Stimulated activated naive CD4-positive, alpha-beta T cell (primary cell): ENCODE measurements around the gene ABHD18.
A peak's percentile ranks its signal among the peaks of the same experiment; 100 is the strongest.
"Not testable (repeated sequence)": the region's sequence is repeated elsewhere in the genome, so short reads cannot be mapped to it uniquely, and the experiment has no call there.

Source experiments
- DNase-seq, 6 experiments: peaks; one replicate each; lab custom pipeline; 2025; lab: John Stamatoyannopoulos, UW

ABHD18 gene

GRCh38 chr4:127993151-127993550, 27.9 kb downstream of the ABHD18 start:
- DNase-seq, result no peak

GRCh38 chr4:127995776-127996175, 30.6 kb downstream of the ABHD18 start:
- DNase-seq, result no peak

- not testable (repeated sequence) for DNase-seq
Measured at GRCh38 chr4:127996521-127996920, 31.3 kb downstream of the ABHD18 start.

GRCh38 chr4:127997534-127998388, 32.6 kb downstream of the ABHD18 start:
- DNase-seq, result no peak

GRCh38 chr4:128006592-128006991, 41.4 kb downstream of the ABHD18 start:
- DNase-seq, result no peak

GRCh38 chr4:128009428-128009827, 44.2 kb downstream of the ABHD18 start:
- no peak for DNase-seq

GRCh38 chr4:128025319-128025718, 60.1 kb downstream of the ABHD18 start:
- DNase-seq, result no peak

- DNase-seq, result no peak
Measured at GRCh38 chr4:128029907-128030306, 64.7 kb downstream of the ABHD18 start.

- no peak for DNase-seq
Measured at GRCh38 chr4:128031756-128032384, 66.7 kb downstream of the ABHD18 start.

- no peak for DNase-seq
Measured at GRCh38 chr4:128039568-128039967, 74.4 kb downstream of the ABHD18 start.

GRCh38 chr4:128047019-128047418, 81.8 kb downstream of the ABHD18 start:
- DNase-seq, result not testable (repeated sequence)

- not testable (repeated sequence) for DNase-seq
Measured at GRCh38 chr4:128047514-128047913, 82.3 kb downstream of the ABHD18 start.

- peak in 1 of 6 experiments; percentile 2 for DNase-seq
Measured at GRCh38 chr4:128051229-128051628, 86.0 kb downstream of the ABHD18 start.

GRCh38 chr4:128054907-128055306, 89.7 kb downstream of the ABHD18 start:
- not testable (repeated sequence) for DNase-seq

- DNase-seq, result not testable (repeated sequence)
Measured at GRCh38 chr4:128055441-128056206, 90.4 kb downstream of the ABHD18 start.

- DNase-seq, result no peak
Measured at GRCh38 chr4:128056396-128056795, 91.2 kb downstream of the ABHD18 start.

- DNase-seq, result no peak
Measured at GRCh38 chr4:128060121-128060698, 95.0 kb downstream of the ABHD18 start.

- DNase-seq, result peak; percentile 81 to 89 (median 86)
Measured at GRCh38 chr4:128060699-128061565, 95.7 kb downstream of the ABHD18 start, which contains the start of gene LARP1B. Gene LARP1B (plus strand): TSS chr4:128061312. CDS start chr4:128074952, 13,640 bp downstream.

- peak; percentile 41 to 69 (median 54) for DNase-seq
Measured at GRCh38 chr4:128061566-128062536, 96.6 kb downstream of the ABHD18 start.

GRCh38 chr4:128066453-128066820, 101.2 kb downstream of the ABHD18 start:
- not testable (repeated sequence) for DNase-seq
